ENCODE measurements around the gene ABHD15.

Gene ABHD15

DNA sequence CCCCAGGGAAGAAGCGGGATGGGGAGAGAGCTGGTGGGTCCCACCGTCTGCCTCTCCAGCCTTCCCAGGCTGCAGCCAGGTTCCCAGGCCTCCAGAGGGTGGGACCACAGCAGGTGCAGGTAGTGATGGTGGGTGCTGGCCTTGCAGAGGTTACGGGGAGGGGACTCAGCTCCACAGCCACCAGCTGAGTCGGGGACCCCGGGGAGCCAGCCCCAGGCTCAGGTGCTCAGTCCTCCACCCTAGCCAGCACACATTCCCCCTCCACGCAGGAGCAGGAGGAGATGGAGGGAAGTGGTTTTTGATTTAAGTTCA is 6.7 kb upstream of the ABHD15 start:
- Histone ChIP-seq H4K20me1 (ENCODE audit: insufficient read depth, low read length) (no peaks in the 10 kb centered on the region), H3K4me1 (ENCODE audit: insufficient read depth, low read length, severe bottlenecking) (peaks cover 13% of the 10 kb centered on the region), H3K27ac (ENCODE audit: low read depth, low read length, poor library complexity, severe bottlenecking) (no peak overlapping the region), H3K4me2 (ENCODE audit: low read length) (no peak overlapping the region), H3F3A (ENCODE audit: insufficient read depth, low read length) (no peaks in the 10 kb centered on the region), H3K4me3 (ENCODE audit: low read depth, low read length, poor library complexity, severe bottlenecking) (no peak overlapping the region), H3K79me2 (ENCODE audit: insufficient read depth, low read length) (no peaks in the 10 kb centered on the region), H3K9ac (ENCODE audit: low read length) (no peak overlapping the region), H3K27me3 (ENCODE audit: insufficient read depth, low read length) (no peaks in the 10 kb centered on the region), H3K36me3 (ENCODE audit: insufficient read depth, low read length) (peaks cover 53% of the 10 kb centered on the region; the same call in 1 of the 2 replicates), H2AFZ (ENCODE audit: low read length) (no peak overlapping the region), H3K9me3 (ENCODE audit: low read length) (no peaks in the 10 kb centered on the region), H3K9me2 (ENCODE audit: low read depth, low read length) (no peaks in the 10 kb centered on the region)
- TF ChIP-seq, protein P1, sequence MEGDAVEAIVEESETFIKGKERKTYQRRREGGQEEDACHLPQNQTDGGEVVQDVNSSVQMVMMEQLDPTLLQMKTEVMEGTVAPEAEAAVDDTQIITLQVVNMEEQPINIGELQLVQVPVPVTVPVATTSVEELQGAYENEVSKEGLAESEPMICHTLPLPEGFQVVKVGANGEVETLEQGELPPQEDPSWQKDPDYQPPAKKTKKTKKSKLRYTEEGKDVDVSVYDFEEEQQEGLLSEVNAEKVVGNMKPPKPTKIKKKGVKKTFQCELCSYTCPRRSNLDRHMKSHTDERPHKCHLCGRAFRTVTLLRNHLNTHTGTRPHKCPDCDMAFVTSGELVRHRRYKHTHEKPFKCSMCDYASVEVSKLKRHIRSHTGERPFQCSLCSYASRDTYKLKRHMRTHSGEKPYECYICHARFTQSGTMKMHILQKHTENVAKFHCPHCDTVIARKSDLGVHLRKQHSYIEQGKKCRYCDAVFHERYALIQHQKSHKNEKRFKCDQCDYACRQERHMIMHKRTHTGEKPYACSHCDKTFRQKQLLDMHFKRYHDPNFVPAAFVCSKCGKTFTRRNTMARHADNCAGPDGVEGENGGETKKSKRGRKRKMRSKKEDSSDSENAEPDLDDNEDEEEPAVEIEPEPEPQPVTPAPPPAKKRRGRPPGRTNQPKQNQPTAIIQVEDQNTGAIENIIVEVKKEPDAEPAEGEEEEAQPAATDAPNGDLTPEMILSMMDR (IDR thresholded peaks at IDR 0.05; ENCODE audit: low read length): no peak
- no peak for TF ChIP-seq EZH2 (IDR thresholded peaks at IDR 0.05; ENCODE audit: borderline replicate concordance, low read length)

- Histone ChIP-seq H2AFZ (ENCODE audit: low read length) (no peak overlapping the region), H3K9me2 (ENCODE audit: low read depth, low read length) (no peaks in the 10 kb centered on the region), H3F3A (ENCODE audit: insufficient read depth, low read length) (no peaks in the 10 kb centered on the region), H3K4me3 (ENCODE audit: low read depth, low read length, poor library complexity, severe bottlenecking) (peak overlapping the region; percentile 34), H3K36me3 (ENCODE audit: insufficient read depth, low read length) (peaks cover 48% of the 10 kb centered on the region; the same call in 1 of the 2 replicates), H4K20me1 (ENCODE audit: insufficient read depth, low read length) (no peaks in the 10 kb centered on the region), H3K4me2 (ENCODE audit: low read length) (peak overlapping the region; percentile 48), H3K79me2 (ENCODE audit: insufficient read depth, low read length) (no peaks in the 10 kb centered on the region), H3K9ac (ENCODE audit: low read length) (peak overlapping the region; percentile 10; the same call in 1 of the 2 replicates), H3K27me3 (ENCODE audit: insufficient read depth, low read length) (no peaks in the 10 kb centered on the region), H3K9me3 (ENCODE audit: low read length) (no peaks in the 10 kb centered on the region), H3K27ac (ENCODE audit: low read depth, low read length, poor library complexity, severe bottlenecking) (no peak overlapping the region), H3K4me1 (ENCODE audit: insufficient read depth, low read length, severe bottlenecking) (peaks cover 13% of the 10 kb centered on the region)
- TF ChIP-seq EZH2 (IDR thresholded peaks at IDR 0.05; ENCODE audit: borderline replicate concordance, low read length): no peak
- TF ChIP-seq, protein P1 (IDR thresholded peaks at IDR 0.05; ENCODE audit: low read length): peak; percentile 60
Measured at GRCh38 chr17:29572691-29573557, 6.1 kb upstream of the ABHD15 start.

- peak overlapping the region; percentile 34 for H3K4me3 ChIP-seq (ENCODE audit: low read depth, low read length, poor library complexity, severe bottlenecking)
- peak overlapping the region; percentile 48; the same call in 1 of the 2 replicates for H3K4me2 ChIP-seq (ENCODE audit: low read length)
Measured at GRCh38 chr17:29571883-29572681, 5.2 kb upstream of the ABHD15 start.

More at GRCh38 chr17:29571883-29572681, 5.2 kb upstream of the ABHD15 start:
- no peak overlapping the region for H3K27ac ChIP-seq (ENCODE audit: low read depth, low read length, poor library complexity, severe bottlenecking)
- H3K27me3 ChIP-seq (ENCODE audit: insufficient read depth, low read length): no peaks in the 10 kb centered on the region
- no peaks in the 10 kb centered on the region for H3K79me2 ChIP-seq (ENCODE audit: insufficient read depth, low read length)
- H3K4me1 ChIP-seq (ENCODE audit: insufficient read depth, low read length, severe bottlenecking): peaks cover 17% of the 10 kb centered on the region
- H2AFZ ChIP-seq (ENCODE audit: low read length): no peak overlapping the region
- TF ChIP-seq, protein P1 (IDR thresholded peaks at IDR 0.05; ENCODE audit: low read length): no peak
- no peak for TF ChIP-seq EZH2 (IDR thresholded peaks at IDR 0.05; ENCODE audit: borderline replicate concordance, low read length)
- H3F3A ChIP-seq (ENCODE audit: insufficient read depth, low read length): no peaks in the 10 kb centered on the region
- H3K36me3 ChIP-seq (ENCODE audit: insufficient read depth, low read length): peaks cover 39% of the 10 kb centered on the region; the same call in 1 of the 2 replicates
- H3K9ac ChIP-seq (ENCODE audit: low read length): no peak overlapping the region; the same call in 1 of the 2 replicates
- H3K9me3 ChIP-seq (ENCODE audit: low read length): no peaks in the 10 kb centered on the region
- no peaks in the 10 kb centered on the region for H4K20me1 ChIP-seq (ENCODE audit: insufficient read depth, low read length)
- H3K9me2 ChIP-seq (ENCODE audit: low read depth, low read length): no peaks in the 10 kb centered on the region
